Measurements from ENCODE around the gene STK40.

- TF ChIP-seq POLR2AphosphoS5 (IDR thresholded peaks at IDR 0.05; ENCODE audit: low read depth, low read length) (no peak), CTCF (IDR thresholded peaks at IDR 0.05) (no peak)
These were observed 76.3 kb downstream of the STK40 start for GRCh38 chr1:36309397-36309796.

Measured in Panc1 (cell line).